GM12892 (cell line): Measurements from ENCODE around the gene FBLN7.

Source experiments
- DNase-seq: peaks from one replicate; pipeline ENCODE4 v3.0.0; 2011; ENCODE audit not compliant: insufficient read length
- FAIRE-seq: peaks from 2 replicates; lab custom pipeline; 2011; peaks lifted over from hg19 to GRCh38; lab: Jason Lieb, UNC
- POLR2A ChIP-seq: IDR thresholded peaks from 2 replicates; pipeline ENCODE4 v1.6.1; 2011; ENCODE audit warnings: low read depth, low read length, control low read depth
- POLR2AphosphoS5 ChIP-seq: IDR thresholded peaks from 2 replicates; pipeline ENCODE4 v1.6.1; 2011; ENCODE audit warnings: low read depth, low read length, control low read depth
- TAF1 ChIP-seq: IDR thresholded peaks from 2 replicates; pipeline ENCODE4 v1.6.1; 2011; ENCODE audit warnings: low read depth, mild to moderate bottlenecking, control low read depth, low read length, borderline replicate concordance

FBLN7 gene

DNA sequence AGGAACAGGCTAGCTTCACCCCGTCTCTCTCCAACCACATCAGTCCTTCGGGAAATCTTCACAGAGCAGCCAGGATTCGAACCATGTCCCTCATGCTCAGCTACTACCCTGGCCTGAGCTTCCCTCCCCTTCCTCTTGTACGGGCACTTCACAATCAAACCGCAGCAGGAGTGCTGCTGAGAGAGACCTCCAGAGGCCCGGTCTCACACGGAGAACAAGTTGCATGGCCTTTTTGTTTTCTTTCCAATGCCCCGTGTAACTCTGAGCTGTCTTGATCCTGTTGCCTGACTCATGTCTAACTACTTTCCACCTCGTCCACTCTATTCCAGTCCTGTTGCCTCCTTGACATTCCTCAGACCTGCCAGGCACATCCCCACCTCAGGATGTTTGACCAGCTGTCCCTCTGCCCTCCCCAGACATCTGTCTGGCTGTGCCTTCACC, 25.4 kb downstream of the FBLN7 start:
- FAIRE-seq (no peak), DNase-seq (no peak)
- TF ChIP-seq POLR2A (no peak), POLR2AphosphoS5 (no peak), TAF1 (no peak)

DNA sequence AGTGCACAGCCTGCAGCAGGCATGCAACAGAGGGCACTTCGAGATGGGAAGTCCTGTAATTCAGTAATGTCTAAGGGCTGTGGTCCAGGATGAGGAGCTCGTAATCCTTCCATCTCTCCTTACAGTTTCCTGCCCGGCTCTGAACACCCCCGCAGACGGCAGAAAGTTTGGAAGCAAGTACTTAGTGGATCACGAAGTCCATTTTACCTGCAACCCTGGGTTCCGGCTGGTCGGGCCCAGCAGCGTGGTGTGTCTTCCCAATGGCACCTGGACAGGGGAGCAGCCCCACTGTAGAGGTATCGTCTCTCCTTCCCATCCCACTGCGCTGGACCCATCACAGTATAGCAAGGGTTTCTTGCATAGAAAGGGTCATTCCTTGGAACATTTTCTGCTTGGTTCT, 26.7 kb downstream of the FBLN7 start:
- no peak for TF ChIP-seq POLR2A
- no peak for TF ChIP-seq POLR2AphosphoS5
- DNase-seq, result no peak
- no peak for FAIRE-seq

DNA sequence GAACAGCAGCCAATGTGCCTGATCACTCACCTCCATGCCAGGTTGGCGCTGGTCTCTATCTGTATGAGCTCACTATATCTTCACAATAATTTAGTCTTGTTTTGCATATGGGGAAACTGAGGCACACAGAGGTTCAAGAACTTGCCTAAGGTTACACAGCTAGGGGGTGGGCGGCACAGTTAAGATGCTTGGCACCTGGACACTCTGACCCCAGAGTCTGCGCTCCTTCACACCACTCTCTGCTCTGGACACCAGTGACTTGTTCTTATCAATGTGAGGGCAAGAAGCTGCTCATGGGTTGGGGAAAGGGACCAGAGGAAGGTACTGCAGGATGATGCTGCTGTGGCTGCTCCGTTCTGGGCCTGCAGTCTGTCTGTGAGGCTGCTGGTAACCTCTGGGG, 27.1 kb downstream of the FBLN7 start:
- TF ChIP-seq TAF1 (no peak), POLR2AphosphoS5 (no peak), POLR2A (no peak)
- no peak for DNase-seq
- FAIRE-seq, result no peak

DNA sequence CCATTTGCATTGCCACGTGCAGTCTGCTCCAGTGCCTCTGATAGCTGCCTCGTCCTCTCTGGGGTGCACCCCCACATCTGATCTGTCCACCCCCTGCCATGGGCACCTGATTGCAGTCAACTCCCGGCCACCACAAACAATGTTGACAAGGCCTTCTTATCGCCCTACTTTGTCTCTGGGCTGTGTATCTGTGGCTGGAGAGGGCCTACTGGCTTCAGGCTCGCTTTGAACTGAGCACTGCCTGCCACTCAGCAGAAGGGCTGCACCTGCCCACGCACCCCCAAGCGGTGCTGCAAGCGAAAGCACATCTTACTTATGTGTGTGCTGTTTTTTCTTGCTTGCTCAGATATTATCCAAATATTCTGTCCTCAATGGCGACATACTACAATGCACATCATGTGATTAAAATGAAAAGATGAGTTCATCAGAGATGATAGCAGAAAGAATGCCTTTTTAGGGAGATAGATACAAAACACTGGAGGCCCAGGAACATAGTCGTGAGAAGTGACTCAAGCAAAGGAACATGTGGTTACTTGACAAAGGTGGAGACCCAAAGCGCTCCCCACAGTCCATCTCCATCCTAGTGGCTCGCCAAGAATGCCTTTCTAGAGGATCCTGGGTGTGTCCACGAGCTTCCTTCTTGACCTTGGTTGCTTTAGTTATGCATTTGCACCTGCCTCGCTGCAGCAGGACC, 28.8 kb downstream of the FBLN7 start:
- DNase-seq (no peak), FAIRE-seq (no peak)
- no peak for TF ChIP-seq POLR2A
- TF ChIP-seq TAF1, result no peak
- TF ChIP-seq POLR2AphosphoS5, result no peak

DNA sequence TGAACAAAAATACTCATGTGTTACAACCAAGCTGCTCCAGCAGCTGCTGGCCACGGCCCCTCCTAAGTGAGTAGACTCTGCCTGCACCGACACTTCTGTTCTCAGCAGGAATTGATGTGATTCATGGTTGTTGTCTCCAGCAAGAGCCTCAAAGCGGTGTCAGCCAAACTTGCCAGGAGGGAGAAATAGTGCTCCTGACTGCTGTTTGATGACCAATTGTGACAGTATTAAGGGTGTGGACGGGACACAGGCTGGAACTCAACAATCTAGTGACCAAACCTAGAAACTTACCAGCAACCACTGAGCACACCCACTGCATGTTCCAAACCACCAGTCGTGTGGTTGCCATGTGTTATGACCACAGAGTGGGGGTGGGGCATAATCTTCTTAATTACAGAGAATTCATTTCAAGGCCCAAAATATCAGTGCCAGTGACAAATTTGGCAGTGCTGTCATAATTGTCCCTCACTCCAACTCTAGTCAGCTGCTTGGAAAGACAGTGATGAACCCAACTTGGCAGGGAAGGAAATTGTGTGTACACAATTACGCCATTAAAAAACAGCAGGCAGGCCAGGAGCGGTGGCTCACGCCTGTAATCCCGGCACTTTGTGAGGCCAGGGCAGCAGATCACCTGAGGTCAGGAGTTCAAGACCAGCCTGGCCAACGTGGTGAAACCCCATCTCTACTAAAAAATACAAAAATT, 30.4 kb downstream of the FBLN7 start:
- FAIRE-seq (no peak), DNase-seq (no peak)
- TF ChIP-seq TAF1 (no peak), POLR2A (no peak), POLR2AphosphoS5 (no peak)

DNA sequence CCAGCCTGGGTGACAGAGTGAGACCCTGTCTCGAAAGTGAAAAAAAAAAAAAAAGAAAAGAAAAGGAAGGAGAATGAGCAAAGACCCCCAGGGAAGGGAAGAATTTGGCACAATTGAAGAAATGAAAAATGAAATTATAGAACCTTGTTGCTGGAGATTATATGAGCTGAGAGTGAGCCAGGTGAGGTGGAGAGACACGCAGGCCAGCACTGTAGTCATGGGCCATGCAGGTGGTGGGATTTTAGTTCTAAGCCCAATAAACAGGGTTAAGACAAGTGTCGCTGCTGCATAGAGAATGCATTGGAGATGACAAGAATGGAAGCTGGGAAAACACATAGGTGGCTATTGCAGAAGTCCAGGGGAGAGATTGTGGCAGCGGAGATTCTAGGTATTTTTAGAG, 32.3 kb downstream of the FBLN7 start:
- DNase-seq, result no peak
- no peak for FAIRE-seq
- TF ChIP-seq POLR2AphosphoS5 (no peak), TAF1 (no peak), POLR2A (no peak)

DNA sequence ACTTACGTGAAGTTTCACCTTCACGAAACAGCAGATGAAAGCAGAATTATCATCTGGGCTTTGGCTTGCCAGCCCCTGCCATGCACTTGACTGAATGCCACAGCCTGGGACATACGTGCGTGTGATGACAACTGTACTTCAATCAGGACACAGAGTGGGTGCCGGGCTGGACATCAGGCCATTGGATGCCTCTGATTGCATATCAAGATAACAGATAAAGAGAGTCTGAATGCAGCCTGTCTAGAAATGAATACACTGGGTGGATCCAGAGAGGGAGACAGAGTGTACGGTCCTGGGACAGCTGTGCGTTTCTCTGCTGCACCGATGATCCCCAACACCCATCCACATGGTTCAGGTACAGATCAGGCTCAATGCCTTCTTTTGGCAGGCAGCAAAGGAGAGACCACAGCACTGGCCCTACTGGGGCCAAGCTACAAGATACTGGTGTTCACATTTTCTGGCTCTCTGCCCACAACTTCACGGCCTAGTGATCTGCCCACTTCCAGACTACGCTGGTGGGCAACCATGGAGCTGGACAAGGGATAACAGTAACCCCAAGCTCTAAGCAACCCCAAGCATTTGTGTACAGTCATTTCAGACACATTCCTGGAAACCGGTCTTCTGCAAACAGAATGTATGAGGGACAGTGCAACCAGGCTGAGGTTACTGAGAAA, 35.6 kb downstream of the FBLN7 start:
- no peak for FAIRE-seq
- TF ChIP-seq POLR2A (no peak), POLR2AphosphoS5 (no peak), TAF1 (no peak)
- no peak for DNase-seq

DNA sequence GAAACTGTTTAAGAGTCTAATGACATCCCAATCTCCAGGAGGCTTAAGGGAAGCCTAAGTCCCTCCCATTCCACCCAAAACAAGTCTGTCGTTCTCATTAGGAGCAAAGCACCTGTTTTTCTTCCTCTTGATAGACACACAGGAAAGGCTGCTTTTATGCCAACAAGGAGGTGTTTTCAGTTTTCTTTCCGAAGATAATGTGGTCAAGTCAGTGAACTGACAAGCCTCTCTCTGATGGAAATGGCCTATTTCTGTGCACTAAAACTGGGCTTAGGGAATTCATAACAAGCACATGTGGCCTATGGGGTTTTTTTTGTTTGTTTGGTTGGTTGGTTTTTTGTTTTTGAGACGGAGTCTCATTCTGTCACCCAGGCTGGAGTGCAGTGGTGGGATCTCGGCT, 36.2 kb downstream of the FBLN7 start:
- FAIRE-seq (no peak), DNase-seq (no peak)
- no peak for TF ChIP-seq POLR2A

DNA sequence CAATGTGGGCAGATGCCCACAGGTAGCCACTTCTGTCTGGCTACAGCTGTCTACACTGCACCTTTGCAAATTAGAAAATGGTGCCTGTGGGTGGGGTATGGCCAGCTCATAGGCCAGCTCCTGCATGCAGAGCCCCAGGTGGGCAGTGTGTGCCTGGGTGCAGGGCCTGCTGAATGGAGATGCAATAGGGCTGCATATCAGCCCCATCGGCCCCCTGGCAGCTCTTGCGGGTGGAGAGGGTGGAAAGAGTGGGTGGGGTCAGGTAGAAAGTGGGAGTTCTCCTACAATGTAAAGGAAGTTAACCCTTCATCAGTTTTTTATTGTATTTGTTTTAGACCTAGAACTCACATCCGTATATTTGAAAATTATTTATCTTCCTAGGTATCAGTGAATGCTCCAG, 37.1 kb downstream of the FBLN7 start:
- DNase-seq (no peak), FAIRE-seq (no peak)
- no peak for TF ChIP-seq POLR2A
- TF ChIP-seq TAF1, result no peak
- TF ChIP-seq POLR2AphosphoS5, result no peak

DNA sequence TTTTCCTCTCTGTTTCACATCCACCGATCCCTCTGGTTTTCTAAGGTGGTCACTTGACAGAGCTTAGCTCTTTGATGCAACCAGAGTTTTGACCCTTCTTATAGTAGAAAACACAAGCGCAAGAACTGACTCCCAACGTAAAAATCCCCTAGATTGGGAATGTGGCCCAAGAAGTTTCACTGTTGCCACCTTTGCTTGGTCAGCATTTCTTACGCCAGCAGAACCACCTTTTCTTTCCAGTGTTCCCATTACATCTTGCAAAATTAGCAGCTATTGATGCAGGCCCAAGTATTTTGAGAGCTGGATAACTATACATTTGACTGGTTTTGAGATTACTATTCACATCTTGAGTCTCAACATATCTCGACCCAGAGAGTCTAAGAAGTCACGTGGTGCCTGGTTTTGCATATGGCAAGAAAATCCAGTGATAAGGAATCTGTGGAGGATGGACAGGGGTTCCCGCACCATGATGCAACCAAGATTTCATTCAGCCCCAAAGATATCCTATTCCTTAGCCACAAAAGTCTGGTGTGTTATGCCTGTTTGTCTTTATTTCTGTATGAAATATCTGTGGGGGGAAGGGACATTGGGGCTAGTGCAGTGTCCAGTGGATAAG, 37.9 kb downstream of the FBLN7 start:
- no peak for DNase-seq
- FAIRE-seq, result no peak
- no peak for TF ChIP-seq POLR2AphosphoS5
- no peak for TF ChIP-seq POLR2A
- no peak for TF ChIP-seq TAF1

DNA sequence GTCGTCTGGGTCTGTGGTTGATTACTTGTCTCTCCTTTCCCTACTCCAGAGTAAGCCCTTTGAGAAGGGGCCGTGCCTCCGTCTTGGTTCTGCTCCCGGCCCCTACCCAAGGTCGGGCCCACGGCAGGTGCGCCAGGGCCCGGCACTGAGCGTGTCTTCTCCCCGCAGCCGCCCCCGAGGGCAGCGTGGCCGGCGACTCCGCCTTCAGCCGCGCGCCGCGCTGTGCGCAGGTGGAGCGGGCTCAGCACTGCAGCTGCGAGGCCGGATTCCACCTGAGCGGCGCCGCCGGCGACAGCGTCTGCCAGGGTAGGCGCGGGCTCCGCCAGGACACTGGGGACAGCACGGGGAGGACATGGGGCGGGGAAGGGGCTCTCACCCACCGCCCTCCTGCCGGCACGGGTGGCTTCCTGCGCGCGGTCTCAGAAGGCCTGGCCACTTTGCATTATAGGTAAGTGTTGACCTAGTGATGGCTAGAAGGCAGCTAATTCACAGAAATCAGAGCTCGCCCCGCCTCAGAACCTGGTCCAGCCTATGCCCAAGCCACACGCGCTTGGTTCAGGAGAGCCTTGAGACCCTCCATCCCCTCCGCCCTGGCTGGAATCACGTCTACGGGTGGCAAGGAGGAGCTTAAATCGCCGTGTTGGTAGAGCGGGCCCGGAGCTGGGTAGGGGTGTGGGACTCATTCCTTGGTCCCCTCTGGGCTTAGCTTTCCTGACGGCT, 43.5 kb downstream of the FBLN7 start:
- DNase-seq (no peak), FAIRE-seq (no peak)
- TF ChIP-seq POLR2AphosphoS5, result no peak
- TF ChIP-seq TAF1, result no peak
- TF ChIP-seq POLR2A, result no peak

DNA sequence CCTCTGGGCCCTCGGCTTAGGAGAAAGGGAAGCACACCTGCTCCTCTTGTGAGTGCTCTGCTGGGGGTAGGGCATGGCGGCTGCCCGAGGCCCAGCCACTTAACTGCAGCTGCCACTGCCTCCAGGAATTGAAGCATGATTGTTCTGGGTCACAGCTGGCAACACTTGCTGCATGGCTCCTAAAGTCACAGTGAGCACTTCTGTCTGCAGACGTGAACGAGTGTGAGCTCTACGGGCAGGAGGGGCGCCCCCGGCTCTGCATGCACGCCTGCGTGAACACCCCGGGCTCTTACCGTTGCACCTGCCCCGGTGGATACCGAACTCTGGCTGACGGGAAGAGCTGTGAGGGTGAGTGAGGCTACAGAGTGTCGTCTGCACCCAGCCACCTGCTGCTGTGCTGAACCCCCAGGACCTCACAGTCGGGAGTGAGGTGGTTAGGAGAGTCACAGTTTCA, 44.4 kb downstream of the FBLN7 start:
- FAIRE-seq (no peak), DNase-seq (no peak)
- TF ChIP-seq POLR2AphosphoS5, result no peak
- TF ChIP-seq TAF1, result no peak
- no peak for TF ChIP-seq POLR2A
